Activated CD4-positive, alpha-beta T cell treated with anti-CD3 and anti-CD28 coated beads, Interleukin-2, amount 50 U/mL, for 1 hour (primary cell): ENCODE data around the gene LYG2.
"Not testable (repeated sequence)": the region's sequence is repeated elsewhere in the genome, so short reads cannot be mapped to it uniquely, and the experiment has no call there.

Experiments
- DNase-seq: peaks from one replicate; pipeline ENCODE4 v3.0.0-alpha.2; 2020

LYG2 gene

GRCh38 chr2:99200076-99200800, 55.2 kb downstream of the LYG2 start:
- no peak for DNase-seq

GRCh38 chr2:99198103-99198841, 57.2 kb downstream of the LYG2 start:
- no peak for DNase-seq

GRCh38 chr2:99192364-99192763, 63.1 kb downstream of the LYG2 start:
- DNase-seq: not testable (repeated sequence)
